Prostate gland (tissue), 2 donors: ENCODE results near the gene PHF11. TPM values are rescaled to one million over a fixed set of nuclear protein-coding genes. Genes with fewer than 3 reads are reported as not detected.

Experiments used
- DNase-seq: peaks from one replicate; pipeline ENCODE4 v3.0.0-alpha.2; 2019; ENCODE audit warnings: low spot score
- H3K27ac ChIP-seq, 2 donors: fragments of 200-600 bp; sonication (generic); 2 replicates each; pipeline ENCODE4 v1.5.1; 2017 to 2019
- H3K27me3 ChIP-seq: fragments of 200-600 bp; sonication (generic); replicated peaks from 2 replicates; pipeline ENCODE4 v1.5.1; 2019; ENCODE audit not compliant: insufficient read depth
- H3K36me3 ChIP-seq, 2 donors: fragments of 200-600 bp; sonication (generic); 1 replicate in 1 of 2; 2 replicates in 1 of 2; pipeline versions ENCODE4 v1.5.1 to v1.8.1; 2017 to 2019
- H3K4me1 ChIP-seq: fragments of 200-600 bp; sonication (generic); replicated peaks from 2 replicates; pipeline ENCODE4 v1.5.1; 2019
- H3K4me3 ChIP-seq, 2 donors: fragments of 200-600 bp; sonication (generic); 2 replicates each; pipeline ENCODE4 v1.5.1; 2017 to 2019
- H3K9me3 ChIP-seq: fragments of 200-600 bp; sonication (generic); 2 replicates; pipeline ENCODE4 v1.5.1; 2017
- CTCF ChIP-seq, 4 experiments: fragments of 200-600 bp in 2 of 4; fragments of 450-650 bp in 2 of 4; sonication (generic) in 2 of 4; IDR thresholded peaks; 1 replicate in 3 of 4; 2 replicates in 1 of 4; pipeline ENCODE4 v1.5.1; 2016 to 2019; ENCODE audit warnings: antibody characterized with exemption in 4 of 4, mild to moderate bottlenecking in 2 of 4, moderate library complexity in 2 of 4
- POLR2A ChIP-seq: fragments of 450-650 bp; IDR thresholded peaks from one replicate; pipeline ENCODE4 v1.6.1; 2016; ENCODE audit warnings: antibody characterized with exemption, mild to moderate bottlenecking
- POLR2AphosphoS5 ChIP-seq: sonication (generic); formaldehyde crosslinking; IDR thresholded peaks from one replicate; pipeline ENCODE4 v1.6.1; 2017; ENCODE audit warnings: antibody characterized with exemption
- WGBS: methylation state at CpG from one replicate; pipeline ENCODE4 v1.1.5; 2018; 5-methylcytosine and 5-hydroxymethylcytosine counted together
- intact Hi-C: fragments of 100-400 bp; cut with DNase I; formaldehyde crosslinking; loops from one replicate; pipeline ENCODE4 v1.14.2; 2022
- total RNA-seq, 2 donors: library from RNA; depleted of rRNA; stranded (reverse); fragments of >200 nt; gene quantifications; one replicate each; pipeline ENCODE4 v1.1.0, GENCODE V29; 2016

The PHF11 gene
- total RNA-seq, 2 donors from 2014 or later, result 28.5 to 29.5 TPM

- no peak for DNase-seq
- intact Hi-C loops, result no loop called here
- TF ChIP-seq POLR2A (no peak), CTCF (IDR thresholded peaks at IDR 0.05) (no peak), POLR2AphosphoS5 (no peak)
- Histone ChIP-seq H3K9me3 (no peaks in the 10 kb centered on the region), H3K4me1 (no peaks in the 10 kb centered on the region), H3K36me3 (no peaks in the 10 kb centered on the region), H3K4me3 (no peak overlapping the region), H3K27ac (no peak overlapping the region), H3K27me3 (no peaks in the 10 kb centered on the region)
- 78% methylated on average over 8 of the region's 8 CpGs for whole genome bisulfite sequencing
These were observed 42.9 kb upstream of the PHF11 start for GRCh38 chr13:49452725-49453457.

- Histone ChIP-seq H3K36me3 (no peaks in the 10 kb centered on the region), H3K27me3 (no peaks in the 10 kb centered on the region), H3K27ac (no peak overlapping the region), H3K4me3 (no peak overlapping the region), H3K9me3 (no peaks in the 10 kb centered on the region), H3K4me1 (no peaks in the 10 kb centered on the region)
- intact Hi-C loops, result no loop called here
- 85% methylated on average over 7 of the region's 7 CpGs for WGBS
- no peak for DNase-seq
- TF ChIP-seq POLR2A (no peak), POLR2AphosphoS5 (no peak), CTCF (IDR thresholded peaks at IDR 0.05) (no peak)
These were observed 42.3 kb upstream of the PHF11 start for GRCh38 chr13:49453465-49453864.

GRCh38 chr13:49454388-49455006 is 41.3 kb upstream of the PHF11 start:
- intact Hi-C loops, result no loop called here
- Histone ChIP-seq H3K9me3 (no peaks in the 10 kb centered on the region), H3K27me3 (no peaks in the 10 kb centered on the region), H3K27ac (no peak overlapping the region), H3K36me3 (no peaks in the 10 kb centered on the region), H3K4me3 (no peak overlapping the region), H3K4me1 (no peaks in the 10 kb centered on the region)
- DNase-seq, result no peak
- WGBS, result 75% methylated on average over 4 of the region's 4 CpGs
- TF ChIP-seq POLR2A (no peak), CTCF (IDR thresholded peaks at IDR 0.05) (no peak), POLR2AphosphoS5 (no peak)

GRCh38 chr13:49455007-49455398 is 40.8 kb upstream of the PHF11 start:
- no peaks in the 10 kb centered on the region for H3K27me3 ChIP-seq
- no peak overlapping the region for H3K27ac ChIP-seq
- TF ChIP-seq POLR2AphosphoS5, result no peak
- intact Hi-C loops, result no loop called here
- H3K9me3 ChIP-seq, result no peaks in the 10 kb centered on the region
- no peaks in the 10 kb centered on the region for H3K4me1 ChIP-seq
- no peak overlapping the region for H3K4me3 ChIP-seq
- H3K36me3 ChIP-seq, result no peaks in the 10 kb centered on the region
- DNase-seq, result no peak

GRCh38 chr13:49456156-49456555 is 39.6 kb upstream of the PHF11 start:
- Histone ChIP-seq H3K4me1 (no peaks in the 10 kb centered on the region), H3K27me3 (no peaks in the 10 kb centered on the region), H3K9me3 (no peaks in the 10 kb centered on the region), H3K4me3 (no peak overlapping the region), H3K27ac (no peak overlapping the region), H3K36me3 (no peaks in the 10 kb centered on the region)
- DNase-seq, result no peak
- intact Hi-C loops, result no loop called here
- 100% methylated on average over 1 of the region's 1 CpG for WGBS
- TF ChIP-seq POLR2AphosphoS5 (no peak), CTCF (IDR thresholded peaks at IDR 0.05) (no peak), POLR2A (no peak)
